Ovary (tissue), 9 donors: ENCODE results near the gene IQCK. TPM values are rescaled to one million over a fixed set of nuclear protein-coding genes. Genes with fewer than 3 reads are reported as not detected.
"Not testable (repeated sequence)": the region's sequence is repeated elsewhere in the genome, so short reads cannot be mapped to it uniquely, and the experiment has no call there.

ENCODE experiments used
- DNase-seq, 5 donors: peaks; one replicate each; pipeline ENCODE4 v3.0.0-alpha.2; 2019 to 2020
- H3K27ac ChIP-seq, 2 donors: fragments of 200-600 bp; one replicate each; pipeline versions ENCODE4 v1.5.1 to v1.8.0; 2019 to 2022
- H3K27me3 ChIP-seq: fragments of 200-600 bp; one replicate; pipeline ENCODE4 v1.8.0; 2022
- H3K36me3 ChIP-seq: fragments of 200-600 bp; sonication (generic); one replicate; pipeline ENCODE4 v1.5.1; 2019
- H3K4me1 ChIP-seq: one replicate; pipeline ENCODE4 v1.8.1; 2013; ENCODE audit warnings: mild to moderate bottlenecking, moderate library complexity; ENCODE audit not compliant: insufficient read depth
- H3K4me3 ChIP-seq: fragments of 200-600 bp; sonication (generic); one replicate; pipeline ENCODE4 v1.5.1; 2017
- H3K9me3 ChIP-seq, 2 donors: fragments of 200-600 bp in 1 of 2; sonication (generic) in 1 of 2; one replicate each; pipeline versions ENCODE4 v1.5.1 to v1.8.1; 2013 to 2019; ENCODE audit warnings: mild to moderate bottlenecking in 1 of 2, moderate library complexity in 1 of 2
- EP300 ChIP-seq: sonication (generic); formaldehyde crosslinking; IDR thresholded peaks from one replicate; pipeline ENCODE4 v1.6.1; 2017; ENCODE audit warnings: antibody characterized with exemption
- POLR2A ChIP-seq: fragments of 450-650 bp; IDR thresholded peaks from one replicate; pipeline ENCODE4 v1.6.1; 2017; ENCODE audit warnings: antibody characterized with exemption, mild to moderate bottlenecking, moderate library complexity
- WGBS, 3 donors: extraction: QIAGEN DNeasy Blood & Tissue Kit in 1 of 3; methylation state at CpG; one replicate each; pipeline versions ENCODE4 v1.1.5 to v1.1.7; 2013 to 2017; 5-methylcytosine and 5-hydroxymethylcytosine counted together
- intact Hi-C, 4 donors: fragments of 100-400 bp; cut with DNase I; formaldehyde crosslinking; loops; one replicate each; pipeline versions ENCODE4 v1.11.0 to v1.15.1; 2022 to 2023
- polyA plus RNA-seq, 2 donors: library from polyadenylated mRNA; stranded (reverse); fragments of 200-250 nt in 1 of 2; fragments of 350-450 nt in 1 of 2; fragmentation: Illumina TruSeq in 1 of 2; extraction: RNeasy Lipid Tissue Mini Kit (QIAGEN cat#74804) in 1 of 2; gene quantifications; one replicate each; pipeline ENCODE4 v1.2.3, GENCODE V29; 2013 to 2014
- total RNA-seq, 7 donors: library from RNA; depleted of rRNA in 2 of 7; stranded (reverse); fragments of >200 nt in 2 of 7; fragmentation: NEBNext Ultra II Directional in 3 of 7; extraction: Animal tissue kit (Norgen Biotek cat#: 25700) in 3 of 7; gene quantifications; one replicate each; pipeline versions ENCODE4 v1.1.0 to v1.2.4, GENCODE V29; 2016 to 2023
- TF ChIP-seq, protein P1 (sequence below), 3 donors: fragments of 450-650 bp in 2 of 3; fragments of 200-600 bp in 1 of 3; IDR thresholded peaks; one replicate each; pipeline versions ENCODE4 v1.5.1 to v1.8.0; 2016 to 2022; ENCODE audit warnings: antibody characterized with exemption in 3 of 3, mild to moderate bottlenecking in 1 of 3
- donor health status: DM: no; HTN: no; CAD: no; lungs with moderate emphysema.
- donor health status: DM: no; HTN: no; CAD: no.
- donor health status: Bipolar disorder and iron deficiency.
- donor health status: DM: yes; HTN: yes; CAD: no.
- donor health status: DM: no; HTN: no; CAD: no.
- donor health status: DM: yes; HTN: yes; CAD: no.

Gene IQCK
- total and polyA plus RNA-seq, 9 donors, result 14.3 to 52.8 (median 18.0) TPM

GRCh38 chr16:19785081-19785480, 67.0 kb downstream of the IQCK start:
- peaks cover 14% of the 10 kb centered on the region for H3K4me1 ChIP-seq
- no peaks in the 10 kb centered on the region for H3K36me3 ChIP-seq
- H3K27me3 ChIP-seq, result no peaks in the 10 kb centered on the region
- H3K9me3 ChIP-seq, result no peaks in the 10 kb centered on the region
- no peak overlapping the region for H3K4me3 ChIP-seq
- no peak for TF ChIP-seq EP300
- TF ChIP-seq, protein P1, sequence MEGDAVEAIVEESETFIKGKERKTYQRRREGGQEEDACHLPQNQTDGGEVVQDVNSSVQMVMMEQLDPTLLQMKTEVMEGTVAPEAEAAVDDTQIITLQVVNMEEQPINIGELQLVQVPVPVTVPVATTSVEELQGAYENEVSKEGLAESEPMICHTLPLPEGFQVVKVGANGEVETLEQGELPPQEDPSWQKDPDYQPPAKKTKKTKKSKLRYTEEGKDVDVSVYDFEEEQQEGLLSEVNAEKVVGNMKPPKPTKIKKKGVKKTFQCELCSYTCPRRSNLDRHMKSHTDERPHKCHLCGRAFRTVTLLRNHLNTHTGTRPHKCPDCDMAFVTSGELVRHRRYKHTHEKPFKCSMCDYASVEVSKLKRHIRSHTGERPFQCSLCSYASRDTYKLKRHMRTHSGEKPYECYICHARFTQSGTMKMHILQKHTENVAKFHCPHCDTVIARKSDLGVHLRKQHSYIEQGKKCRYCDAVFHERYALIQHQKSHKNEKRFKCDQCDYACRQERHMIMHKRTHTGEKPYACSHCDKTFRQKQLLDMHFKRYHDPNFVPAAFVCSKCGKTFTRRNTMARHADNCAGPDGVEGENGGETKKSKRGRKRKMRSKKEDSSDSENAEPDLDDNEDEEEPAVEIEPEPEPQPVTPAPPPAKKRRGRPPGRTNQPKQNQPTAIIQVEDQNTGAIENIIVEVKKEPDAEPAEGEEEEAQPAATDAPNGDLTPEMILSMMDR (IDR thresholded peaks at IDR 0.05), result no peak
- TF ChIP-seq POLR2A, result no peak
- intact Hi-C loops, result no loop called here
- H3K27ac ChIP-seq, result peak overlapping the region; percentile 9 to 74
- no peak for DNase-seq
- 45 to 91% (median 52%) methylated on average over 1 of the region's 1 CpG for WGBS, 3 donors

- Histone ChIP-seq H3K27me3 (no peaks in the 10 kb centered on the region), H3K27ac (peak overlapping the region; percentile 9 to 74), H3K4me1 (peaks cover 14% of the 10 kb centered on the region), H3K36me3 (no peaks in the 10 kb centered on the region), H3K9me3 (no peaks in the 10 kb centered on the region), H3K4me3 (peak overlapping the region; percentile 8)
- 9 to 15% (median 13%) methylated on average over 10 of the region's 10 CpGs for WGBS, 3 donors
- peak in 1 of 5 donors; percentile 52 for DNase-seq
- TF ChIP-seq POLR2A (no peak), EP300 (no peak)
- TF ChIP-seq, protein P1 (IDR thresholded peaks at IDR 0.05), result no peak
- intact Hi-C loops, result no loop called here
These were observed 67.5 kb downstream of the IQCK start for GRCh38 chr16:19785512-19786130.

GRCh38 chr16:19801369-19801768, 83.3 kb downstream of the IQCK start:
- H3K9me3 ChIP-seq, H3K4me1 ChIP-seq, H3K27ac ChIP-seq, DNase-seq, intact Hi-C loops, H3K36me3 ChIP-seq, H3K4me3 ChIP-seq, H3K27me3 ChIP-seq: not testable (repeated sequence)
- 75 to 100% methylated on average over 1 of the region's 5 CpGs; no CpG with 5 or more reads in 1 of the 3 donors for whole genome bisulfite sequencing, 3 donors

GRCh38 chr16:19801824-19802223, 83.8 kb downstream of the IQCK start:
- DNase-seq, H3K27ac ChIP-seq, H3K4me3 ChIP-seq, H3K4me1 ChIP-seq, H3K36me3 ChIP-seq, H3K9me3 ChIP-seq, intact Hi-C loops, H3K27me3 ChIP-seq: not testable (repeated sequence)
- WGBS, 3 donors, result 17 to 45% (median 39%) methylated on average over 2 of the region's 4 CpGs

- intact Hi-C loops, result no loop called here
- DNase-seq, result no peak
- Histone ChIP-seq H3K36me3 (no peaks in the 10 kb centered on the region), H3K4me3 (no peak overlapping the region), H3K4me1 (peaks cover 3% of the 10 kb centered on the region), H3K27ac (no peak overlapping the region), H3K9me3 (no peaks in the 10 kb centered on the region), H3K27me3 (no peaks in the 10 kb centered on the region)
- 72 to 77% (median 72%) methylated on average over 8 of the region's 8 CpGs for WGBS, 3 donors
- TF ChIP-seq, protein P1 (IDR thresholded peaks at IDR 0.05), result no peak
- no peak for TF ChIP-seq EP300
- TF ChIP-seq POLR2A, result no peak
These were observed 84.5 kb downstream of the IQCK start for GRCh38 chr16:19802612-19803011.
